ENCODE results near the gene CAMTA1. TPM values are rescaled to one million over a fixed set of nuclear protein-coding genes. Genes with fewer than 3 reads are reported as not detected.

Gene CAMTA1
- total RNA-seq, 5 donors from 2014 or later (not counting 1 experiment from before 2014, with no cell fraction given) = 29.7 to 37.4 (median 34.6) TPM

DNA sequence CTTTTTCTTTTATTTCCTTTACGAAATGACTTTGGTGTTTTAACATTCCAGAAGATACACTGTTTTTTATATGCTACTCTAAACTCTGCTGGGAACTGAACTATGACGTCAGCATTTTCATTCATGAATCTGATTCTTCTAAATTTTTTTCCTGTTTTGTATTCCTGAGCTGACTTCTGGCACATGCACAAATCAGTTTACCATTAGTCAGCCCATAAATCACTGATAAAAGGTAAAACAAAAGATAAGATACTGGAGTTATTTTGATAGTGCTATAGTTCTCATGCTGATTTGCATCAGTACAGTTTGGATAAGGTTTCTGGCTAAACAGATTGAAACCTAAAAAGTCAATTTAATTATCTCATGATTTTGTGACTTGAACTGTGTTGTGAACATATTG is 10.4 kb downstream of the CAMTA1 start:
- Histone ChIP-seq H3K4me1 (ENCODE audit: control insufficient read depth in 1 of 2, extremely low read depth in 1 of 2, insufficient read depth in 2 of 2, low read length in 2 of 2) (peaks cover 0 to 2% of the 10 kb centered on the region in 2 experiments), H3K9me3 (no peaks in the 10 kb centered on the region), H3K4me3 (ENCODE audit: control insufficient read depth in 1 of 2, extremely low read depth in 1 of 2, low read length in 1 of 2) (no peak overlapping the region), H3K36me3 (ENCODE audit: control insufficient read depth in 2 of 2, extremely low read depth in 1 of 2, insufficient read depth in 1 of 2, low read length in 1 of 2) (peaks cover 0 to 3% of the 10 kb centered on the region in 2 donors), H3K27me3 (replicated peaks in 1 of 2; ENCODE audit: control insufficient read depth in 2 of 2, extremely low read depth in 1 of 2, insufficient read depth in 2 of 2, low read length in 1 of 2) (no peaks in the 10 kb centered on the region), H3K27ac (ENCODE audit: low read length) (no peak overlapping the region)
- DNase-seq (no peak), ATAC-seq (replicated peaks in 1 of 4) (no peak)
- Mint-ChIP-seq H3K4me1 (peaks cover 27 to 41% (median 40%) of the 10 kb centered on the region in 3 donors), H3K27me3 (no peaks in the 10 kb centered on the region), H3K27ac (no peak overlapping the region), H3K36me3 (peaks cover 8% of the 10 kb centered on the region), H3K9me3 (no peaks in the 10 kb centered on the region), H3K4me3 (no peak overlapping the region)
- 100% methylated on average over 1 of the region's 2 CpGs for whole genome bisulfite sequencing (ENCODE audit: insufficient coverage)
- CTCF ChIA-PET = no interaction called here
- POLR2A ChIA-PET = no interaction called here

DNA sequence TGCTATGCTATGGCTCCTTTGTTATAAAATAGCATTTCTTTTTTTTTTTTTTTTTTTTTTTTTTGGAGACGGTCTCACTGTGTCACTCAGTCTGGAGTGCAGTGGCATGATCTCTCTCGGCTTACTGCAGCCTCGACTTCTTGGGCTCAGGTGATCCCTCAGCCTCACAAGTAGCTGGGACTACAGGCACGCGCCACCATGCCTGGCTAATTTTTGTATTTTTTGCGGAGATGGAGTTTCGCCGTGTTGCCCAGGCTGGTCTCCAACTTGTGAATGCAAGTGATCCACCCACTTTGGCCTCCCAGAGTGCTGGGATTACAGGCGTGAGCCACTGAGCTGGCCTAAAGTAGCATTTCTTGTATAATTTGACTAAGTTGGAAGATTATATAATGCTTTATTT is 10.8 kb downstream of the CAMTA1 start:
- POLR2A ChIA-PET = no interaction called here
- H3K36me3 ChIP-seq (ENCODE audit: control insufficient read depth in 2 of 2, extremely low read depth in 1 of 2, insufficient read depth in 1 of 2, low read length in 1 of 2) = peaks cover 0 to 3% of the 10 kb centered on the region in 2 donors
- H3K27ac ChIP-seq (ENCODE audit: low read length) = no peak overlapping the region
- H3K4me1 Mint-ChIP-seq = peaks cover 27 to 42% (median 39%) of the 10 kb centered on the region in 3 donors
- no peak overlapping the region for H3K4me3 ChIP-seq (ENCODE audit: control insufficient read depth in 1 of 2, extremely low read depth in 1 of 2, low read length in 1 of 2)
- 95% methylated on average over 9 of the region's 9 CpGs for WGBS (ENCODE audit: insufficient coverage)
- no peak overlapping the region for H3K4me3 Mint-ChIP-seq
- DNase-seq (no peak), ATAC-seq (replicated peaks in 1 of 4) (no peak)
- CTCF ChIA-PET = interaction anchor here (0.7 to 0.8 kb wide), 2 partner anchors 12 to 22 kb away, joined by 8 to 9 read pairs; no protein-coding TSS in a partner anchor
- no peak overlapping the region for H3K27ac Mint-ChIP-seq
- H3K36me3 Mint-ChIP-seq = peaks cover 8% of the 10 kb centered on the region
- H3K27me3 ChIP-seq (replicated peaks in 1 of 2; ENCODE audit: control insufficient read depth in 2 of 2, extremely low read depth in 1 of 2, insufficient read depth in 2 of 2, low read length in 1 of 2) = no peaks in the 10 kb centered on the region
- no peaks in the 10 kb centered on the region for H3K27me3 Mint-ChIP-seq
- no peaks in the 10 kb centered on the region for H3K9me3 Mint-ChIP-seq
- H3K9me3 ChIP-seq = no peaks in the 10 kb centered on the region
- H3K4me1 ChIP-seq (ENCODE audit: control insufficient read depth in 1 of 2, extremely low read depth in 1 of 2, insufficient read depth in 2 of 2, low read length in 2 of 2) = peaks cover 0 to 2% of the 10 kb centered on the region in 2 experiments

DNA sequence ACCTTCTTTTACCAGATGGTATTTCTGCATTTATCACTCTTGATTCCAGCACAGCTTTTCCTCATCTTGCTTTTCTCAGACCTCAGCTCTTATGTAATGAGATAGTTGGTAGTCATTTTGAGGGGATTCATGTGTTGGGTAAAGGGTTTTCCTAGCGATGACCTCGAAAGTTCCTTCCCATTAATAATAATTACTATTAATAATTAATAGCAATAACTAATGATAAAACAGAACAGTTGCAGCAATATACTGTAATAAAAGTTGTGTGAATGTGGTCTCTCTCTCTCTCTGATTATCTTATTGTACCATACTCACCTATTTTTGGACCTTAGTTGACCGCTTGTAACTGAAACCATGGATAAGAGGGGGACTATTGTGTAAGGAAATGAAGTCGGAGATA is 14.2 kb downstream of the CAMTA1 start:
- no CpG with 5 or more reads among the region's 4 CpGs for WGBS (ENCODE audit: insufficient coverage)
- no peak for DNase-seq
- H3K4me3 ChIP-seq (ENCODE audit: control insufficient read depth in 1 of 2, extremely low read depth in 1 of 2, low read length in 1 of 2) = no peak overlapping the region
- H3K4me1 ChIP-seq (ENCODE audit: control insufficient read depth in 1 of 2, extremely low read depth in 1 of 2, insufficient read depth in 2 of 2, low read length in 2 of 2) = peaks cover 0 to 8% of the 10 kb centered on the region in 2 experiments
- Mint-ChIP-seq H3K27me3 (no peaks in the 10 kb centered on the region), H3K9me3 (no peaks in the 10 kb centered on the region), H3K4me3 (no peak overlapping the region), H3K4me1 (peaks cover 35 to 50% (median 41%) of the 10 kb centered on the region in 3 donors), H3K36me3 (peaks cover 5% of the 10 kb centered on the region), H3K27ac (no peak overlapping the region)
- H3K36me3 ChIP-seq (ENCODE audit: control insufficient read depth in 2 of 2, extremely low read depth in 1 of 2, insufficient read depth in 1 of 2, low read length in 1 of 2) = peaks cover 0 to 3% of the 10 kb centered on the region in 2 donors
- ChIA-PET CTCF (interaction anchor here in 1 of 2 donors (1.3 kb wide), 1 partner anchor 12 kb away, joined by 4 read pairs; no protein-coding TSS in a partner anchor), POLR2A (no interaction called here)
- no peaks in the 10 kb centered on the region for H3K9me3 ChIP-seq
- no peak for ATAC-seq (replicated peaks in 1 of 4)
- H3K27me3 ChIP-seq (replicated peaks in 1 of 2; ENCODE audit: control insufficient read depth in 2 of 2, extremely low read depth in 1 of 2, insufficient read depth in 2 of 2, low read length in 1 of 2) = no peaks in the 10 kb centered on the region
- no peak overlapping the region for H3K27ac ChIP-seq (ENCODE audit: low read length)

DNA sequence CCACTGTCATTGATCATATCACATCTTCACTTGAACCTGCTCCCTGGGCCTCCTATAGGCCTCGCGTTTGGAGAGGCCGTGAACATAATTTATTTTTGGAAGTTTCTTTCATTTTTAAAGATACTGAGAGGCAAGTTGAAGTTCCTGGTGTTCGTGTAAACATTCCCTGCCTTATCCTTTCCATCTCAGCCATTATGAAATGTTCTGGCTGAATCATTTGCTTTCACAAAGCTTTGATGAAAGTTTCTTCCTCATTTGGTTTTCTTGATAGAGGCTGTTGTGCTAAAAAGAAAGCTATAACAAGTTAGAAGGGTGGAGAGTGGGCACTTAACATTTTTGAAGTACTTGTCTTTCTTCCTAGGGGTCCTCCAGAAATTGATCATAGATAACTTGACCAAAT is 15.5 kb downstream of the CAMTA1 start:
- Mint-ChIP-seq H3K36me3 (peaks cover 6% of the 10 kb centered on the region), H3K4me3 (no peak overlapping the region), H3K4me1 (peaks cover 35 to 57% (median 49%) of the 10 kb centered on the region in 3 donors), H3K27me3 (no peaks in the 10 kb centered on the region), H3K27ac (no peak overlapping the region), H3K9me3 (no peaks in the 10 kb centered on the region)
- no peak overlapping the region for H3K27ac ChIP-seq (ENCODE audit: low read length)
- ChIA-PET CTCF (interaction anchor here in 1 of 2 donors (0.6 kb wide), 1 partner anchor 18 kb away, joined by 4 read pairs; no protein-coding TSS in a partner anchor), POLR2A (interaction anchor here in 1 of 2 donors (0.6 kb wide), 1 partner anchor 244 kb away, joined by 3 read pairs; no protein-coding TSS in a partner anchor)
- no peak for DNase-seq
- H3K9me3 ChIP-seq = no peaks in the 10 kb centered on the region
- WGBS (ENCODE audit: insufficient coverage) = no CpG with 5 or more reads among the region's 4 CpGs
- H3K36me3 ChIP-seq (ENCODE audit: control insufficient read depth in 2 of 2, extremely low read depth in 1 of 2, insufficient read depth in 1 of 2, low read length in 1 of 2) = no peaks in the 10 kb centered on the region
- no peak for ATAC-seq (replicated peaks in 1 of 4)
- H3K27me3 ChIP-seq (replicated peaks in 1 of 2; ENCODE audit: control insufficient read depth in 2 of 2, extremely low read depth in 1 of 2, insufficient read depth in 2 of 2, low read length in 1 of 2) = no peaks in the 10 kb centered on the region
- no peak overlapping the region for H3K4me3 ChIP-seq (ENCODE audit: control insufficient read depth in 1 of 2, extremely low read depth in 1 of 2, low read length in 1 of 2)
- peaks cover 0 to 12% of the 10 kb centered on the region in 2 experiments for H3K4me1 ChIP-seq (ENCODE audit: control insufficient read depth in 1 of 2, extremely low read depth in 1 of 2, insufficient read depth in 2 of 2, low read length in 2 of 2)

DNA sequence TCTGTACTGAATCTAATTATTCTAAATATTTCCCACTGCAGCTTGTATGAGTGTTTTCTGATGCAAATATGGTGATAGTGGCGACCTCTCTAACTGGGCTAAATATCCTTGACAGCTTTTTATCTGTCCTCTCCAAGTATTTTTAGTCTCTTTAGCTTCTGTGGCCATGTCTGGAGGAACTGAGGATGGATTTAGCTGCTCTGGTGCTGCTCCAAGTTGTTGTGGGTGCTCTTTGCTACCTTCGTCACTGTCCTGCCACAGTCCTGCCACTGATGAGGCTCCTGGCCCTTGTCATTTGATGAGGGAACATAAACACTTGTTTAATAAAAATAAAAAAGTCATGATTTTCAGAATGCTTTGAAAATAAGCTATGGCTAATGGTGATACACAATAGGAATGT is 15.9 kb downstream of the CAMTA1 start:
- DNase-seq (no peak), ATAC-seq (replicated peaks in 1 of 4) (no peak)
- ChIA-PET POLR2A (no interaction called here), CTCF (interaction anchor here in 1 of 2 donors (0.9 kb wide), 1 partner anchor 239 kb away, joined by 5 read pairs; no protein-coding TSS in a partner anchor)
- 100% methylated on average over 1 of the region's 2 CpGs for WGBS (ENCODE audit: insufficient coverage)
- Mint-ChIP-seq H3K4me1 (peaks cover 35 to 59% (median 52%) of the 10 kb centered on the region in 3 donors), H3K27ac (no peak overlapping the region), H3K27me3 (no peaks in the 10 kb centered on the region), H3K9me3 (no peaks in the 10 kb centered on the region), H3K4me3 (no peak overlapping the region), H3K36me3 (peaks cover 6% of the 10 kb centered on the region)
- H3K36me3 ChIP-seq (ENCODE audit: control insufficient read depth in 2 of 2, extremely low read depth in 1 of 2, insufficient read depth in 1 of 2, low read length in 1 of 2) = no peaks in the 10 kb centered on the region
- H3K4me3 ChIP-seq (ENCODE audit: control insufficient read depth in 1 of 2, extremely low read depth in 1 of 2, low read length in 1 of 2) = no peak overlapping the region
- no peaks in the 10 kb centered on the region for H3K27me3 ChIP-seq (replicated peaks in 1 of 2; ENCODE audit: control insufficient read depth in 2 of 2, extremely low read depth in 1 of 2, insufficient read depth in 2 of 2, low read length in 1 of 2)
- H3K27ac ChIP-seq (ENCODE audit: low read length) = no peak overlapping the region
- peaks cover 2 to 12% of the 10 kb centered on the region in 2 experiments for H3K4me1 ChIP-seq (ENCODE audit: control insufficient read depth in 1 of 2, extremely low read depth in 1 of 2, insufficient read depth in 2 of 2, low read length in 2 of 2)
- no peaks in the 10 kb centered on the region for H3K9me3 ChIP-seq

DNA sequence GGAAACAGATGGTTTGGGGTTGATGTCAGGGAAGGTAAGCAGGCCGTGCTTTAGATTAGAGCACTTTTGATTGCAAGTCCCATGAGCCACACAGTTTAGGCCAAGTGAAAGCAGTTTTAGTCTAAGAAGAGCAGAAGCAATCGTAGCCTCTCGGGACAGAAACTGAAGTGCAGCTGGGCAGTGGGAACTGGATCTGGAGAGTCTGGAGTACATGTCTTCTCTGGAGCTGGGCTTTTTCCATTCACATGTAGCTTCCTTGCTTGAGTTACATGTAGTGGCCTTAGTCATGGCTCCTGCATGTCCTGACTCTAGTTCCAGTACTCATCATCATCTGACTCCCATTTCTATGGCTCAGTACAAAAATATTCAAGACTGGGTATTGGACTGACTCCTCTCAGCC is 16.7 kb downstream of the CAMTA1 start:
- no peaks in the 10 kb centered on the region for H3K27me3 Mint-ChIP-seq
- no peak overlapping the region for H3K27ac Mint-ChIP-seq
- H3K27me3 ChIP-seq (replicated peaks in 1 of 2; ENCODE audit: control insufficient read depth in 2 of 2, extremely low read depth in 1 of 2, insufficient read depth in 2 of 2, low read length in 1 of 2) = no peaks in the 10 kb centered on the region
- POLR2A ChIA-PET = no interaction called here
- H3K9me3 ChIP-seq = no peaks in the 10 kb centered on the region
- peaks cover 6% of the 10 kb centered on the region for H3K36me3 Mint-ChIP-seq
- no peak overlapping the region for H3K4me3 ChIP-seq (ENCODE audit: control insufficient read depth in 1 of 2, extremely low read depth in 1 of 2, low read length in 1 of 2)
- CTCF ChIA-PET = interaction anchor here in 1 of 2 donors (0.5 to 0.9 kb wide), 2 partner anchors 28 to 238 kb away, joined by 5 to 6 read pairs; no protein-coding TSS in a partner anchor
- H3K4me1 ChIP-seq (ENCODE audit: control insufficient read depth in 1 of 2, extremely low read depth in 1 of 2, insufficient read depth in 2 of 2, low read length in 2 of 2) = peaks cover 7 to 12% of the 10 kb centered on the region in 2 experiments
- peaks cover 35 to 55% (median 55%) of the 10 kb centered on the region in 3 donors for H3K4me1 Mint-ChIP-seq
- no peak overlapping the region for H3K4me3 Mint-ChIP-seq
- H3K36me3 ChIP-seq (ENCODE audit: control insufficient read depth in 2 of 2, extremely low read depth in 1 of 2, insufficient read depth in 1 of 2, low read length in 1 of 2) = no peaks in the 10 kb centered on the region
- ATAC-seq (replicated peaks in 1 of 4) (no peak), DNase-seq (no peak)
- H3K9me3 Mint-ChIP-seq = no peaks in the 10 kb centered on the region
- H3K27ac ChIP-seq (ENCODE audit: low read length) = no peak overlapping the region
- WGBS (ENCODE audit: insufficient coverage) = 95% methylated on average over 3 of the region's 3 CpGs

Measured in T-cell (primary cell).